Choroid plexus epithelial cell (primary cell): ENCODE measurements around the gene UNC5A.

Source experiments
- DNase-seq: peaks from one replicate; pipeline ENCODE4 v3.0.0-alpha.2; 2010; ENCODE audit warnings: low read depth
- H3K4me3 ChIP-seq: 2 replicates; pipeline ENCODE4 v1.5.1; 2011; ENCODE audit warnings: low read depth, mild to moderate bottlenecking, control low read depth, low read length, moderate library complexity
- TF ChIP-seq, protein P1 (sequence below): conservative IDR thresholded peaks from 2 replicates; pipeline ENCODE4 v1.5.1; 2011; ENCODE audit warnings: low read depth, mild to moderate bottlenecking, control low read depth, inconsistent platforms, low read length, moderate library complexity

The UNC5A gene

DNA sequence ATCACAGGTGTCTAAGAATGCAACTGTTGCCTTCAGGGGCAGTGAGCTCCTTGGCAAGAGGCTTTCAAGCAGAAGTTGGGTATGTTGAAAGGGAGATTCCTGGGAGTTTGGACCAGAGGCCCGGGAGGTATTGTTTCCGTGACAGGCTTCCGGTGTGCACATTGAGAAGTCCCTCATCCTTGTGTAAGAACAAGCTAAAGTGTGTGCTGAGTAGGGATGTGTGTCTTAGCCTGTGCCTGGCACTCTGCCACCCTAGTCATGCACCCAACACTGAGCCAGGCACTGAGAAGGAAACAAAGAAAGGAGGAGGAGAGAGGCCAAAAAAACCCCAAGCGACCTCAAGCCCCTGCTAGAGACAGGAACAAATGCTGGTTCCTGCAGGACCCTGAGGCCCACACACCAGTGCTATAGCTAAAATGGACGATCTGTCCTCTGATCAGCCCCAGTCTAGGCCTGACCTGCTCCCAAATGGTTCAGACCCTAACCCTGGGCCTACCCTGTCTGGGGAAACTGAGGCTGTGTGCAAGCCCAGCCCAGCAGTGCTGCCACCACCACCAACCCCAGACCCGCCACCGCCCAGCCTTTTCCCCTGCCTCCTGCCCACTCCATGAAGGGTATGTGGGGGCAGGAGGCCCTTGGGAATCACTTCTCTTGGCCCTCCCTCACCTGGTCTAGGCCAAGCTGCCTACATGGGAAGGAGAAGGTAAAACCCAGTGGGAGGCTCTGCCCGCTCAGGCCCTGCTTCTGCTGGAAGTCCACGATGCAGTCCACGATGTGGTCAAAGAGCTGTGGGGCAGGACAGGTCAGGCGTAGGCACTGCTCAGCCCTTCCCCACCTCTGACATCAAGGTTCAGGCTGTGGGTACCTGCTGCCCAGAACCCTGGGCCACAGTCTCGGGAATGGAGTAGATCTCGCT is 76.2 kb downstream of the UNC5A start:
- no peak overlapping the region for H3K4me3 ChIP-seq
- DNase-seq = no peak
- TF ChIP-seq, protein P1, sequence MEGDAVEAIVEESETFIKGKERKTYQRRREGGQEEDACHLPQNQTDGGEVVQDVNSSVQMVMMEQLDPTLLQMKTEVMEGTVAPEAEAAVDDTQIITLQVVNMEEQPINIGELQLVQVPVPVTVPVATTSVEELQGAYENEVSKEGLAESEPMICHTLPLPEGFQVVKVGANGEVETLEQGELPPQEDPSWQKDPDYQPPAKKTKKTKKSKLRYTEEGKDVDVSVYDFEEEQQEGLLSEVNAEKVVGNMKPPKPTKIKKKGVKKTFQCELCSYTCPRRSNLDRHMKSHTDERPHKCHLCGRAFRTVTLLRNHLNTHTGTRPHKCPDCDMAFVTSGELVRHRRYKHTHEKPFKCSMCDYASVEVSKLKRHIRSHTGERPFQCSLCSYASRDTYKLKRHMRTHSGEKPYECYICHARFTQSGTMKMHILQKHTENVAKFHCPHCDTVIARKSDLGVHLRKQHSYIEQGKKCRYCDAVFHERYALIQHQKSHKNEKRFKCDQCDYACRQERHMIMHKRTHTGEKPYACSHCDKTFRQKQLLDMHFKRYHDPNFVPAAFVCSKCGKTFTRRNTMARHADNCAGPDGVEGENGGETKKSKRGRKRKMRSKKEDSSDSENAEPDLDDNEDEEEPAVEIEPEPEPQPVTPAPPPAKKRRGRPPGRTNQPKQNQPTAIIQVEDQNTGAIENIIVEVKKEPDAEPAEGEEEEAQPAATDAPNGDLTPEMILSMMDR = no peak

DNA sequence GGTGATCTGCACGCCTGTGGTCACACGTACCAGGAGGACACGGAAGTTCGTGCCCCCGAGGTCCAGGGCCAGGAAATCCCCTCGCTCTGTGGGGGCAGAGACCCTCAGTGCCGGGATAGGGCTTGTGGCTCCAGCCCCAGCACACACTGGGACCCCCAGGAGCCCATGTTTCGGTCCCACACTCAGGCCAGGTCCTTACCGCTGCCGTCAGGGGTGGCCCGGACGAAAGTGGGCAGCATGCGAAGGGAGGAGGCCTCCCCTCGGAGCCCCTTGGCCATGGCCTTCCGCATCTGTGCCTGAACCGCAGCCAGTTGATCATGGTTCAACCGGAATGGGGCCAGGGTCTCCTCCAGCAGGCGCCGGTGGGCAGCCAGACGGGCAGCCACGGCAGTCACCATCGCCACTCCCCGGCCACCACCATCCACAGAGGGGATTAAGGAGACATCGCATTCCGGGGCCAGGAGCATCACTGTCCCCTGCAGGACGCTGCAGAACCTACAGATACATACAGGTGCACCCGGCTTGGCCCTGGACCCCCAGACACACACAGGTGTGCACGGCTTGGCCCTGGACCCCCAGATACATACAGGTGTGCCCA is 77.0 kb downstream of the UNC5A start:
- H3K4me3 ChIP-seq = no peak overlapping the region
- DNase-seq = no peak
- TF ChIP-seq, protein P1 = no peak

DNA sequence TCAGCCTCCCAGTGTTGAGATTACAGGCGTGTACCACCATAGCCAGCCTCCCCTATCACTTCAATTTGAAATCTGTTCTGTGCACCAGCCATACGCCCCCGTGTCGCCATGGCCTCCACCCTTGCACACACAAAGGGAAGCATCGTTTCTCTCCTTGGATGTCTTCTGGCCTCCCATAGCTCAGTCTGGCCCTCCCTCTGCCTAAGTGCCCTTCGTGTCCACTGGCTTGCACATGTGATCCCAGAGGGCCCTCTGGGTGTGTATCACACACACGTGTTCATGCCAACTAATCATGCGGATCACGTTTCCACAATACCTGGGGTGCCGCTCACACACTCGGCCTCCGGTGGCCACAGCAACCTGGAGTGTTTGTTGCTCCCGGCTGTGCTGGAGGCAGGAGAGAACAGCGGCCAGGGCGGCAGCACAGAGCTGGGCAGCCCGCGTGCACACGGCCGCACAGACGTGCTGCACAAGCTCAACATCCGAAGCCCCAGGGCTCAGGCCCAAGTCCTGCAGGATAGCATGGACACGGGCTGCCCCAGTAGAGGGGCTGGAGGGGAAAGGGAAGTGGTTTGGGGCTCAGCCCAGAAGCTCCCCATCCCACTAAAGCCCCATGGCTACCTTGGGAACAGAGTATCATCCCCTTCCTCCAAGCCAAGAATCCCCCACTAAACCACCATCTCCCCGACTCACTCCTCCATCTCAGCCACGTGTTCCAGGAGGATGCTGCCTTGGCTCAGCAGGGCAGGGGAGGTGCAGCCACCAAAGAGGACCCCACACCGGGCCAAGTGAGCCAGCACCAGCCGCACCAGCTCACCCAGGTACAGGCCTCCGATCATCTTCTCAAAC is 77.9 kb downstream of the UNC5A start:
- TF ChIP-seq, protein P1 = no peak
- no peak for DNase-seq

GRCh38 chr5:176888865-176889165 is 78.5 kb downstream of the UNC5A start:
- no peak overlapping the region for H3K4me3 ChIP-seq
- TF ChIP-seq, protein P1 = no peak
- DNase-seq = no peak

More for the DNA sequence above, 77.9 kb downstream of the UNC5A start:
- H3K4me3 ChIP-seq = no peak overlapping the region

- H3K4me3 ChIP-seq = no peak overlapping the region
- DNase-seq = no peak
- TF ChIP-seq, protein P1 = no peak
These were observed 79.2 kb downstream of the UNC5A start for GRCh38 chr5:176889321-176890280.
